Vagina (tissue), 2 donors: Measurements from ENCODE around the gene ABHD5.

Source experiments
- POLR2A ChIP-seq, 2 donors: fragments of 450-650 bp; IDR thresholded peaks; one replicate each; pipeline ENCODE4 v1.6.1; 2017; ENCODE audit warnings: antibody characterized with exemption in 2 of 2, mild to moderate bottlenecking in 2 of 2, moderate library complexity in 2 of 2
- TF ChIP-seq, protein P1 (sequence below), 3 experiments: fragments of 450-650 bp in 2 of 3; fragments of 200-600 bp in 1 of 3; sonication (generic) in 1 of 3; IDR thresholded peaks; one replicate each; pipeline ENCODE4 v1.5.1; 2017 to 2019; ENCODE audit warnings: antibody characterized with exemption in 3 of 3, mild to moderate bottlenecking in 2 of 3, moderate library complexity in 2 of 3

GRCh38 chr3:43758592-43759225 is 68.0 kb downstream of the ABHD5 start:
- TF ChIP-seq, protein P1, sequence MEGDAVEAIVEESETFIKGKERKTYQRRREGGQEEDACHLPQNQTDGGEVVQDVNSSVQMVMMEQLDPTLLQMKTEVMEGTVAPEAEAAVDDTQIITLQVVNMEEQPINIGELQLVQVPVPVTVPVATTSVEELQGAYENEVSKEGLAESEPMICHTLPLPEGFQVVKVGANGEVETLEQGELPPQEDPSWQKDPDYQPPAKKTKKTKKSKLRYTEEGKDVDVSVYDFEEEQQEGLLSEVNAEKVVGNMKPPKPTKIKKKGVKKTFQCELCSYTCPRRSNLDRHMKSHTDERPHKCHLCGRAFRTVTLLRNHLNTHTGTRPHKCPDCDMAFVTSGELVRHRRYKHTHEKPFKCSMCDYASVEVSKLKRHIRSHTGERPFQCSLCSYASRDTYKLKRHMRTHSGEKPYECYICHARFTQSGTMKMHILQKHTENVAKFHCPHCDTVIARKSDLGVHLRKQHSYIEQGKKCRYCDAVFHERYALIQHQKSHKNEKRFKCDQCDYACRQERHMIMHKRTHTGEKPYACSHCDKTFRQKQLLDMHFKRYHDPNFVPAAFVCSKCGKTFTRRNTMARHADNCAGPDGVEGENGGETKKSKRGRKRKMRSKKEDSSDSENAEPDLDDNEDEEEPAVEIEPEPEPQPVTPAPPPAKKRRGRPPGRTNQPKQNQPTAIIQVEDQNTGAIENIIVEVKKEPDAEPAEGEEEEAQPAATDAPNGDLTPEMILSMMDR (IDR thresholded peaks at IDR 0.05): no peak
- no peak for TF ChIP-seq POLR2A (IDR thresholded peaks at IDR 0.05)
